Nephron (organoid): ENCODE measurements around the gene SLC9C2.
"Not testable (repeated sequence)": the region's sequence is repeated elsewhere in the genome, so short reads cannot be mapped to it uniquely, and the experiment has no call there.

ENCODE experiments used
- H3K27ac Mint-ChIP-seq, 3 experiments: 2 replicates each; pipeline ENCODE4 v1.8.0; 2020; ENCODE audit warnings: mixed read lengths in 3 of 3, mild to moderate bottlenecking in 2 of 3, moderate library complexity in 1 of 3
- H3K27me3 Mint-ChIP-seq: 2 replicates; pipeline ENCODE4 v1.8.0; 2021; ENCODE audit warnings: low read depth, mild to moderate bottlenecking, moderate library complexity, mixed read lengths
- H3K36me3 Mint-ChIP-seq: 2 replicates; pipeline ENCODE4 v1.8.0; 2020; ENCODE audit warnings: low read depth, mixed read lengths
- H3K4me1 Mint-ChIP-seq: 2 replicates; pipeline ENCODE4 v1.8.0; 2020; ENCODE audit warnings: mixed read lengths
- H3K4me3 Mint-ChIP-seq, 3 experiments: 2 replicates each; pipeline ENCODE4 v1.8.0; 2020; ENCODE audit warnings: mild to moderate bottlenecking in 3 of 3, mixed read lengths in 3 of 3, moderate library complexity in 2 of 3
- H3K9me3 Mint-ChIP-seq: 2 replicates; pipeline ENCODE4 v1.8.0; 2020; ENCODE audit warnings: mixed read lengths
- CTCF ChIP-seq, 3 experiments: fragments of 200-600 bp; sonication (generic); IDR thresholded peaks; one replicate each; pipeline ENCODE4 v1.5.0; 2021; ENCODE audit warnings: antibody characterized with exemption in 3 of 3; ENCODE audit not compliant: unreplicated experiment in 3 of 3

The SLC9C2 gene

GRCh38 chr1:173638043-173639021 lies 35.5 kb upstream of the SLC9C2 start:
- no peaks in the 10 kb centered on the region for H3K9me3 Mint-ChIP-seq
- H3K27ac Mint-ChIP-seq: peak overlapping the region; percentile 89 to 94 (median 92)
- no peak for TF ChIP-seq CTCF (IDR thresholded peaks at IDR 0.05; ENCODE audit: unreplicated experiment in 3 of 3)
- H3K27me3 Mint-ChIP-seq: peaks cover 4% of the 10 kb centered on the region
- H3K4me3 Mint-ChIP-seq: peak overlapping the region; percentile 83 to 89 (median 86)
- H3K4me1 Mint-ChIP-seq: no peaks in the 10 kb centered on the region
- peaks cover 3% of the 10 kb centered on the region for H3K36me3 Mint-ChIP-seq

GRCh38 chr1:173637236-173638042 lies 34.6 kb upstream of the SLC9C2 start:
- not testable (repeated sequence) for H3K9me3 Mint-ChIP-seq, H3K4me1 Mint-ChIP-seq, H3K36me3 Mint-ChIP-seq, H3K27me3 Mint-ChIP-seq
- peak overlapping the region; percentile 83 to 89 (median 86) for H3K4me3 Mint-ChIP-seq
- H3K27ac Mint-ChIP-seq: peak overlapping the region; percentile 89 to 94 (median 92)

GRCh38 chr1:173635116-173635515 lies 32.2 kb upstream of the SLC9C2 start, which contains the start of gene TEX50:
TSS of gene TEX50 (plus strand) at chr1:173635338. CDS start at chr1:173635522, 184 bp downstream.
- Mint-ChIP-seq H3K27me3 (peaks cover 4% of the 10 kb centered on the region), H3K36me3 (no peaks in the 10 kb centered on the region), H3K4me1 (no peaks in the 10 kb centered on the region), H3K9me3 (peaks cover 5% of the 10 kb centered on the region), H3K4me3 (no peak within 1 kb of the TSS), H3K27ac (no peak within 1 kb of the TSS)
- no peak for TF ChIP-seq CTCF (IDR thresholded peaks at IDR 0.05; ENCODE audit: unreplicated experiment in 3 of 3)

- Mint-ChIP-seq H3K27me3 (no peaks in the 10 kb centered on the region), H3K4me3 (no peak overlapping the region), H3K4me1 (no peaks in the 10 kb centered on the region), H3K27ac (no peak overlapping the region), H3K9me3 (peaks cover 5% of the 10 kb centered on the region), H3K36me3 (no peaks in the 10 kb centered on the region)
- TF ChIP-seq CTCF (IDR thresholded peaks at IDR 0.05; ENCODE audit: unreplicated experiment in 3 of 3): no peak
Observed at GRCh38 chr1:173628888-173629287, 26.0 kb upstream of the SLC9C2 start.

GRCh38 chr1:173627269-173627668 lies 24.4 kb upstream of the SLC9C2 start:
- Mint-ChIP-seq H3K27ac (no peak overlapping the region), H3K36me3 (no peaks in the 10 kb centered on the region), H3K4me1 (no peaks in the 10 kb centered on the region), H3K4me3 (no peak overlapping the region), H3K9me3 (no peaks in the 10 kb centered on the region), H3K27me3 (no peaks in the 10 kb centered on the region)
- no peak for TF ChIP-seq CTCF (IDR thresholded peaks at IDR 0.05; ENCODE audit: unreplicated experiment in 3 of 3)

GRCh38 chr1:173616859-173617258 lies 14.0 kb upstream of the SLC9C2 start:
- H3K27ac Mint-ChIP-seq: no peak overlapping the region
- H3K27me3 Mint-ChIP-seq: peaks cover 3% of the 10 kb centered on the region
- H3K36me3 Mint-ChIP-seq: peaks cover 7% of the 10 kb centered on the region
- H3K9me3 Mint-ChIP-seq: peaks cover 42% of the 10 kb centered on the region
- H3K4me3 Mint-ChIP-seq: no peak overlapping the region
- no peak for TF ChIP-seq CTCF (IDR thresholded peaks at IDR 0.05; ENCODE audit: unreplicated experiment in 3 of 3)
- no peaks in the 10 kb centered on the region for H3K4me1 Mint-ChIP-seq

- not testable (repeated sequence) for H3K4me3 Mint-ChIP-seq, H3K4me1 Mint-ChIP-seq, H3K27ac Mint-ChIP-seq, H3K27me3 Mint-ChIP-seq, H3K36me3 Mint-ChIP-seq
- peaks cover 16% of the 10 kb centered on the region for H3K9me3 Mint-ChIP-seq
Observed at GRCh38 chr1:173613086-173613485, 10.2 kb upstream of the SLC9C2 start.
